HG03066 (cell line): ENCODE measurements around the gene NUTM2A.
"Not testable (repeated sequence)": the region's sequence is repeated elsewhere in the genome, so short reads cannot be mapped to it uniquely, and the experiment has no call there.

Experiments
- ATAC-seq: cut with Tn5 transposase; IDR thresholded peaks from one replicate; pipeline ENCODE4 v1.9.1; 2021; ENCODE audit warnings: low read depth; ENCODE audit not compliant: unreplicated experiment

NUTM2A gene

GRCh38 chr10:87225148-87225547 is at the start of gene NUTM2A:
TSS of gene NUTM2A (plus strand) at chr10:87225448. CDS start at chr10:87225831, 383 bp downstream.
- ATAC-seq = not testable (repeated sequence)

- ATAC-seq = not testable (repeated sequence)
These were observed 47.7 kb upstream of the NUTM2A start for GRCh38 chr10:87177587-87177986.

GRCh38 chr10:87184421-87184820 is 40.8 kb upstream of the NUTM2A start:
- ATAC-seq = not testable (repeated sequence)

- ATAC-seq = not testable (repeated sequence)
These were observed 39.2 kb upstream of the NUTM2A start for GRCh38 chr10:87186016-87186415.

GRCh38 chr10:87187573-87187972 is 37.7 kb upstream of the NUTM2A start:
- ATAC-seq = not testable (repeated sequence)

GRCh38 chr10:87191841-87192240 is 33.4 kb upstream of the NUTM2A start:
- not testable (repeated sequence) for ATAC-seq

- peak; percentile 65 for ATAC-seq
These were observed 24.3 kb upstream of the NUTM2A start for GRCh38 chr10:87200924-87201323.

GRCh38 chr10:87204801-87205200 is 20.4 kb upstream of the NUTM2A start:
- not testable (repeated sequence) for ATAC-seq

GRCh38 chr10:87206922-87207321 is 18.3 kb upstream of the NUTM2A start:
- ATAC-seq = not testable (repeated sequence)

GRCh38 chr10:87210309-87210708 is 14.9 kb upstream of the NUTM2A start:
- not testable (repeated sequence) for ATAC-seq

GRCh38 chr10:87211848-87212247 is 13.4 kb upstream of the NUTM2A start:
- ATAC-seq = not testable (repeated sequence)

GRCh38 chr10:87213150-87213765 is 12.0 kb upstream of the NUTM2A start:
- ATAC-seq = not testable (repeated sequence)

GRCh38 chr10:87213806-87214205 is 11.4 kb upstream of the NUTM2A start:
- ATAC-seq = not testable (repeated sequence)

GRCh38 chr10:87216120-87216519 is 9.1 kb upstream of the NUTM2A start:
- ATAC-seq = not testable (repeated sequence)

GRCh38 chr10:87219370-87219769 is 5.9 kb upstream of the NUTM2A start:
- ATAC-seq = not testable (repeated sequence)

GRCh38 chr10:87222789-87223188 is 2.5 kb upstream of the NUTM2A start:
- not testable (repeated sequence) for ATAC-seq

GRCh38 chr10:87228247-87228646 is 3.0 kb downstream of the NUTM2A start:
- ATAC-seq = not testable (repeated sequence)

GRCh38 chr10:87229211-87229610 is 4.0 kb downstream of the NUTM2A start:
- ATAC-seq = not testable (repeated sequence)

GRCh38 chr10:87234854-87235253 is 9.6 kb downstream of the NUTM2A start:
- ATAC-seq = not testable (repeated sequence)

GRCh38 chr10:87237244-87237643 is 12.0 kb downstream of the NUTM2A start:
- not testable (repeated sequence) for ATAC-seq

GRCh38 chr10:87239346-87239808 is 14.1 kb downstream of the NUTM2A start:
- ATAC-seq = not testable (repeated sequence)

GRCh38 chr10:87242192-87242591 is 16.9 kb downstream of the NUTM2A start:
- not testable (repeated sequence) for ATAC-seq
